ENCODE results near the gene XBP1. TPM values are rescaled to one million over a fixed set of nuclear protein-coding genes. Genes with fewer than 3 reads are reported as not detected.
"Not testable (repeated sequence)": the region's sequence is repeated elsewhere in the genome, so short reads cannot be mapped to it uniquely, and the experiment has no call there.

The XBP1 gene
- total RNA-seq, 1 experiment from 2014 or later: 128 TPM

DNA sequence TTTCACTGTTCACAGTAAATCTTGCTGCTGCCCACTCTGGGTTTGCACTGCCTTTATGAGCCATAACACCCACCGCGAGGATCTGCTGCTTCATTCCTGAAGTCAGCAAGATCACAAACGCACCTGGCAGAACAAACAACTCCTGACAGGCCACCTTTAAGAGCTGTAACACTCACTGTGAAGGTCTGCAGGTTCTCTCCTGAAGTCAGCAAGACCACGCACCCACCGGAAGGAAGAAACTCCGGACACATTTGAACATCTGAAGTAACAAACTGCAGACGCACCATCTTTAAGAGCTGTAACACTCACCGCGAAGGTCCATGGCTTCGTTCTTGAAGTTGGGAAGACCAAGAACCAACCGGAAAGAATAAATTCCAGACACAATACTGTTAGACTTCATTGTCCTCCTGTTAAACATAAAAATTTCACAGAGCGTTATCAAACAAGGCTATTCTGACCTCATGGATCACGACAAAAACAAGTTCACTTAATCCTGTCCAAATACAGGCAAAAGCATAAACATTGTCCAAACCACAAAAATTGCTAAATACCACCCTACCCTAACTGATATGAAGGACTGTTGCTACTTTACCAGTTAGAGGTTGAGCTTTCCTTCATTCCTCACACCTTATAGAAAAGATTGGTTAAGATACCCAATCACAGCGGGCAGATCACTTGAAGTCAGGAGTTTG, 30.8 kb downstream of the XBP1 start:
- DNase-seq (ENCODE audit: low read depth in 1 of 2, low spot score in 2 of 2): no peak
- peaks cover 8% of the 10 kb centered on the region; the same call in 1 of the 2 replicates for H3K9me3 ChIP-seq (replicated peaks)
- no peak overlapping the region for H3K4me3 ChIP-seq
- H3K27ac ChIP-seq: no peak overlapping the region
- peaks cover 10% of the 10 kb centered on the region for H3K4me1 ChIP-seq (replicated peaks)
- H3K27me3 ChIP-seq (replicated peaks): no peaks in the 10 kb centered on the region
- H3K36me3 ChIP-seq: peaks cover 12% of the 10 kb centered on the region

- Histone ChIP-seq H3K36me3 (peaks cover 6% of the 10 kb centered on the region), H3K4me1 (replicated peaks) (peaks cover 7% of the 10 kb centered on the region), H3K9me3 (replicated peaks) (peaks cover 8% of the 10 kb centered on the region; the same call in 1 of the 2 replicates), H3K27me3 (replicated peaks) (no peaks in the 10 kb centered on the region), H3K27ac (no peak overlapping the region), H3K4me3 (no peak overlapping the region)
- no peak for DNase-seq (ENCODE audit: low read depth in 1 of 2, low spot score in 2 of 2)
These were observed 31.5 kb downstream of the XBP1 start for GRCh38 chr22:28768701-28769393.

- no peaks in the 10 kb centered on the region for H3K36me3 ChIP-seq
- no peaks in the 10 kb centered on the region for H3K27me3 ChIP-seq (replicated peaks)
- H3K4me1 ChIP-seq (replicated peaks): no peaks in the 10 kb centered on the region
- H3K27ac ChIP-seq: no peak overlapping the region
- no peak for DNase-seq (ENCODE audit: low read depth in 1 of 2, low spot score in 2 of 2)
- H3K9me3 ChIP-seq (replicated peaks): peaks cover 8% of the 10 kb centered on the region; the same call in 1 of the 2 replicates
- H3K4me3 ChIP-seq: no peak overlapping the region
These were observed 33.7 kb downstream of the XBP1 start for GRCh38 chr22:28766628-28767027.

DNA sequence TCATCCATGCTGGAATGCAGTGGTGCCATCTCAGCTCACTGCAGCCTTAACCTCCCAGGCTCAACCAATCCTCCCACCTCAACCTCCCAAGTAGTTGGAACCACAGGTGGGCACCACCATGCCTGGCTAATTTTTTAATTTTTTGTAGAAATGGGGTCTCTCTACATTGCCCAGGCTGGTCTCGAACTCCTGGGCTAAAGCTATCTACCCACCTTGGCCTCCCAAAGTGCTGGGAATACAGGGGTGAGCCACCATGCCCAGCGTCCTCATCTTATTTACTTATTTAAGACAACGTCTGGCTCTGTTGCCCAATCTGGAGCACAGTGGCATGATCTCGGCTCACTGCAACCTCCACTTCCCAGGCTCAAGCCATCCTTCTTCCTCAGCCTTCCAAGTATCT, 38.4 kb downstream of the XBP1 start:
- DNase-seq (ENCODE audit: low read depth in 1 of 2, low spot score in 2 of 2); H3K9me3 ChIP-seq (replicated peaks); H3K36me3 ChIP-seq; H3K27me3 ChIP-seq (replicated peaks); H3K4me3 ChIP-seq; H3K27ac ChIP-seq: not testable (repeated sequence)
- peaks cover 11% of the 10 kb centered on the region for H3K4me1 ChIP-seq (replicated peaks)

DNA sequence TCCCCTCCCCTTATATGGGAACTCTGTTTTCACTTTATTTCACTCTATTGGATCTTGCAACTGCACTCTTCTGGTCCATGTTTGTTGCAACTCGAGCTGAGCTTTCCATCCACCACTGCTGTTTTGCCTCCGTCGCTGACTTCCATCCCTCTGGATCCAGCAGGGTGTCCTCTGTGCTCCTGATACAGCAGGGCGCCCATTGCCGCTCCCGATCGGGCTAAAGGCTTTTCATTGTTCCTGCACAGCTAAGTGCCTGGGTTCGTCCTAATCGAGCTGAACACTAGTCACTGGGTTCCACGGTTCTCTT, 39.0 kb downstream of the XBP1 start:
- Histone ChIP-seq H3K4me3 (no peak overlapping the region), H3K27me3 (replicated peaks) (no peaks in the 10 kb centered on the region), H3K27ac (no peak overlapping the region), H3K9me3 (replicated peaks) (no peaks in the 10 kb centered on the region; the same call in 1 of the 2 replicates), H3K4me1 (replicated peaks) (peaks cover 11% of the 10 kb centered on the region), H3K36me3 (peaks cover 3% of the 10 kb centered on the region; the same call in 1 of the 2 replicates)
- no peak for DNase-seq (ENCODE audit: low read depth in 1 of 2, low spot score in 2 of 2)

DNA sequence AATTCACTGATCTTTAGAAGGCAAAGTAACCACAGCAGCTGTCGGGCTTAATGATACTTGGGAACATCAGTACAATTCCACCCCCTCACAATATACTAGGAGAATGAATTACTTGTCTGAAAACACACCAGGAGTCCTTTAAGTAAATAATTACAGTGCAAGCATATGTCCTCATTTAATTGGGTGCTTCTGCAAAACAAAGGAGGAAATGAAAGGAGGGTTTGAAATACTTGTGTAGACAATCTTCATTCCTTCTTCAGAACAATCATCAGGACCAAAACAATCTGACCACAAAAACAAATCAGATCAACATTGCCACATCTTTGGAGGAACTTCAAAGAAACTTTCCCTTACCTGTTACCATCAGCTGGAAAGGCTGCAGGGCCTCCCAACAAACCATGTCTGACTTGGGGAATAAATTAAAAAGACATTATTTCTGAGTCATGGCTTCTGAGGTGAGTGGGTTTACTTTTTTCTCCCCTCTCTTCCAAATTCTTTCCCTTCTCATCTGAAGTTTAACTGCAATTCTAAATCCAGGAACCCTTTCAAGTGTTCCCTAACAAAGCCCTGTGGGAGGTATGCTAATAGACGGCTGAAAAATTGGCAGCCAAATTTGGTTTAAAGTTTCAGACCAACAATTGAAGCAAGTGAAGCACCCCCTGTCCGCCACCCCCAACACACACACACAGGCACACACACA, 40.4 kb downstream of the XBP1 start:
- Histone ChIP-seq H3K4me3 (no peak overlapping the region), H3K9me3 (replicated peaks) (no peaks in the 10 kb centered on the region; the same call in 1 of the 2 replicates), H3K36me3 (peaks cover 3% of the 10 kb centered on the region; the same call in 1 of the 2 replicates), H3K27me3 (replicated peaks) (no peaks in the 10 kb centered on the region), H3K27ac (no peak overlapping the region), H3K4me1 (replicated peaks) (peaks cover 11% of the 10 kb centered on the region)
- DNase-seq (ENCODE audit: low read depth in 1 of 2, low spot score in 2 of 2): peak in 1 of 2 experiments; percentile 34

DNA sequence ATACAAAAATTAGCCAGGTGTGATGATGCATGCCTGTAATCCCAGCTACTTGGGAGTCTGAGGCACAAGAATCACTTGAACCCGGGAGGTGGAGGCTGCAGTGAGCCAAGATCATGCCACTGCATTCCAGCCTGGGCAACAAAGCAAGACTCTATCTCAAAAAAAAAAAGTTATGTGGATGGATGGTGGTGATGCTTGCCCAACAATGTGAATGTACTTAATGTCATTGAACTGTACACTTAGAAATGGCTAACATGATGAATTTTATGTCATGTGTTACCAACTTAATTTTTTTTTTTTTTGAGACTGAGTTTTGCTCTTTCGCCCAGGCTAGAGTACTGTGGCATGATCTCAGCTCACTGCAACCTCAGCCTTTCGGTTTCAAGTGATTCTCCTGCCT, 45.9 kb downstream of the XBP1 start:
- not testable (repeated sequence) for H3K27me3 ChIP-seq (replicated peaks); DNase-seq (ENCODE audit: low read depth in 1 of 2, low spot score in 2 of 2); H3K9me3 ChIP-seq (replicated peaks); H3K36me3 ChIP-seq; H3K4me3 ChIP-seq; H3K27ac ChIP-seq; H3K4me1 ChIP-seq (replicated peaks)

DNA sequence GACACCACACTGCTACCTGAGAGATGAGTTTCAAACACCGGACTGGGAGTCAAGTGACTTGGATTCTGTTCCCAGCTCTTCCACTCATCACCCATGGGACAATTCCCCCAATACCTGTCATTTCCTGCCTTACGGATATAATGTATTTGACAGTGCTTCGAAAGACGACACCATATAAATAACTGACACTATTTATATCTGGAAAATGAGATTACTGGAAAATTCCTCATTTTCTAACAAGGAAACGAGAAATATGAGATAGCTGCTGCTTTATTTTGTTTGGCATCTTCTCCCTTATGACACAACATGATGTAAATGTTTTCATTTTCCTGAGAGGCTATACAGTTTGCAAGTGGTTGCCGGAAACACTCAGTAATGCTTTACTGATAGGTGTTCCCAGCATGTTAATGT, 49.9 kb downstream of the XBP1 start:
- H3K27me3 ChIP-seq (replicated peaks): no peaks in the 10 kb centered on the region
- peak overlapping the region; percentile 28; the same call in 1 of the 2 replicates for H3K27ac ChIP-seq
- H3K4me3 ChIP-seq: no peak overlapping the region
- H3K36me3 ChIP-seq: peaks cover 28% of the 10 kb centered on the region
- peaks cover 6% of the 10 kb centered on the region for H3K4me1 ChIP-seq (replicated peaks)
- no peaks in the 10 kb centered on the region for H3K9me3 ChIP-seq (replicated peaks)
- DNase-seq (ENCODE audit: low read depth in 1 of 2, low spot score in 2 of 2): peak in 1 of 2 experiments; percentile 21

Other genes starting within 250 kb of the XBP1 start
- 9.7 and 14.9 TPM in 2 replicates for gene TTC28, start 120.7 kb downstream of the XBP1 start, total RNA-seq (2014; rRNA removed; shearing (Covaris generic))
- 26.0 and 33.1 TPM in 2 replicates for gene CHEK2, start 58.7 kb downstream of the XBP1 start, total RNA-seq (2014; rRNA removed; shearing (Covaris generic))
- 22.3 and 22.7 TPM in 2 replicates for gene HSCB, start 58.5 kb downstream of the XBP1 start, total RNA-seq (2014; rRNA removed; shearing (Covaris generic))
- gene CCDC117, start 27.9 kb downstream of the XBP1 start, total RNA-seq (2014; rRNA removed; shearing (Covaris generic)): 56.9 and 60.0 TPM in 2 replicates
- 3.2 and 6.0 TPM in 2 replicates for gene ZNRF3, start 83.0 kb upstream of the XBP1 start, total RNA-seq (2014; rRNA removed; shearing (Covaris generic))

All from SJSA1 (cell line).